Fibroblast of peridontal ligament (primary cell): Measurements from ENCODE around the gene TSPAN4.

Experiments used
- DNase-seq: peaks from one replicate; pipeline ENCODE4 v3.0.0-alpha.2; 2010; ENCODE audit errors: extremely low read depth

Gene TSPAN4

DNA sequence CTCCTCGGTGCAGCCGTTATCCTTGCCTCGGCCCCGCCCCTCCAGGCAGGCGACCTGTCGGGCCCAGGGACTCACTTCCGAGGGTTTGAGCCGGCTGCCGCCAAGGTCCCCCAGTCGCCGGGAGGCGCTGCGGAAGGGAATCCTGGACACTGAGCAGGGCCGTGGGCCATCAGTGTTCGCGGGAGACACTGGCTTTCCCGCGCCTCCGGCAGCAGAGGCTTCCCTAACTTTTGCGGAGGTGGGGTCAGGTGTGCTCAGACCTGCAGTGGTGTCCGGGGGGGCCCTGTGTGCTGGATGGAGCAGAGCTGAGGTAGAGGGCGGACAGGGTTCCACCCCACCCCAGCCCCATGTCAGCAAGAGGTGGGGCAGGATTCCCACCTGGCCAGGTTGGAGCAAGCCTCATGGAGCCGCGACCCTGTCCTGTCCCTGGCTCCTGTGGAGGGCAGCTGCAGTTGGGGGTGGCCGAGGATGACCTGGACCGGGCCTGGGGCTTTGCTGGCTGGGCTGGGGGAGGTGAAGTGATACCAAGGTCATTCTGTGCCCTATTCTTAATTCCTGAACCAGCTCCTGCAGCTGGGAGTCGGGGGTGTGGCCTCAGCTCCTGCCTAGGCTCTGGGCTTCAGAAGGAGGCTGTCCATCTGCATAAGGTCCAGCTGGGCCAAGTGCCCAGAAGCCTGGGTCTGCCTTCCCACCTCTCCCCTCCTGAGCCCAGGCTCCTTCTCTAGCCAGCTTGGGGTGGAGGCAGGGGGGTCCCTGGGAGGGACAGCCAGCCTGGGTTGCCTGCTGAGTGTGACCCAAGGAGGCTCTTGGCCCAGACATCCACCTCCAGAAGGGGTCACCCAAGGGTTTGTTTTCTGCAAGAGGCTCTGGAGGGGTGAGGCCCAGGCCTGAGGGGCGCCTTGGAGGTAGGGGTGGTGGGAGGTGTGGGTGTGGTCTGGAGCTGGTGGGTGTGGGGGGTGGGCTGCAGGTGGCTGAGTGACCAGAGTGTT is 8.4 kb downstream of the TSPAN4 start:
- DNase-seq: no peak

DNA sequence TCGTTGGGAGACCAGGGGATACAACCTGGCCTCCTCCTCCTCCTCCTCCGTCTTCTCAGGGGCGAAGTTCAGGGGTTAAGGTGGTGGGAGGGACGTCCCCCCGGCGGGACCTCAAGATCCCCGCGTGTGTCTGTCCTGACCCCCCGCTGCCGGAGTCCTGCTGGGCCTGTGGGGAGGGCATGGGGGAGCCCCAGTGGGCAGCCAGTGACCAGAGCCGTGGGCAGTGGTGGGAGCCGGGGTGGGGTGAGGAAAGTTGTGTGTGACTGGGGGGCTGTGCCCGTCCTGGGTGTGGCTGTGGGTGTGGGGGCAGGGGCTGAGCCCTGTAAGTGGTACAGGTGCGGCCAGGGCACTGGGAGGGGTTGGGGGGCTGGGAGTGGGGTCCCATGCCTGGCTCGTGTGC is 10.1 kb downstream of the TSPAN4 start:
- no peak for DNase-seq

DNA sequence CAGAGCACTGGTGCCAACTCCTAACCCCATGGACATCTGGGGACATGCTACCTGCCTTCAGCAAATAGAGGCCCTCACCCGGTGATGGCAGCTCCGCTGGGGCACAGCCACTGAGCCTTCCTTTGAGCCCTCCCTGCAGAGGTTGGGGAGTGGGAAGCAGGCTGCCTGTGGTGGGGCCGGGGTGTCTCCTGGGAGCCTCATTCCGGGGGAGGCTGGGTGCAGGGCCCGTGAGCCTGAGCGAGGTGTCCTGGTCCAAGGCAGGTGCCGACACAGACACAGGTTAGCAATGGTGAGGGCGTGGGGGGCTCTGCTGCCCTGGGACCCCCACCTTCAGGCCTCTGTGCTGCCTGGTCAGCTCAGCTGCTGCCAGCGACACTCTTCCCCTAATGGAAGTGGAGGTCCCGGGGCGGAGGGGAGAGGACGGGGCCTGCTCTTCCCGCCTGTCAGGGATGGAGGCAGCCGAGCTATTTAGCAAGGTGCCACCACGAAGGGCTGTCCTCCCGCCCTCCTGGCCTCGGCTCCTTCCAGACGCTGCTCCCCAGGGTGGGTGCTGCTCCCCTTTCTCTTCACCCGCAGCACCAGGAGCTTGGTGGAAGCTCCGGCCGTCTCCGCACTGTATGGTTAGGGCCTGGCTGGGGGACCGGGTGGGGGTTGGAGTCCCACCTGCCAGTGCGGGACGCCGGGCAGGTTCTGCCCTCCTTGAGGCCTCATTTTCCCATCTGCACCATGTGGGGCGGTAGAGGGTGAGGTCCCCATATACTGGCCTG is 11.2 kb downstream of the TSPAN4 start:
- DNase-seq: no peak

DNA sequence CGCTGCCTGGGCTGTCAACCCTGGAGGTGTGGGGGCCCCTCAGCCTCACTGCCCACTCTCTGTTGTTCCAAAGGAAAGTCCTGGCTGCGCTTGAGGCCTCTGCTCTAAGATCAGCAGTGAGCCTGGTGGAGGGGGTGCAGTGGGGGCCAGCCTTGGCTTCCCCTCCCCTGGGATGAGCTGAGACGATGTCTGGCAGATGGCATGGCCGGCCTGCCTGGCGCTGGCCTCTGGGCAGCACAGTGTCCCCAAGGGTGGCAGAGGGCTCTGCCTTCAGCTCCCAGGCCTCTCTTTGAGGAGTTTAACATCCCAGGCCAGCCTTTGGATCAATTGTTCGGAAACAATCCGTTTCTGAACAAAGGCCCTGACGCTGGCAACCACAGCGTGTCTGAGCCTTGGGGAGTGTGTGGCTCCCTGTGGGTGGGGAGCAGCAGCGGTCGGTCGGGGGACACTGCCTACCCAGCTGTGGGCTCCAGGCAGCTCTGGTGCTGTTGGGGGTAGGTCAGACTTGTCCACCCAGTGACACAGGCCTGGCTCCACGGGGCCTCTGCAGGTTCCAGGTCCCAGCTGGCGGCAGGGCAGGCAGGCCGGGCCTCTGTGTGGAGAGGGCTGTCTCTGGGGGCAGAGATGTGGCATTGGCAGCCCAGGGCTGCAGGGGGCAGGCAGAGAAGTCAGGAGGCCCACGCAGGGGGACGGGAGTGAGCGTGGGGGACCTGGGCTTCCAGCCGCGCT is 12.1 kb downstream of the TSPAN4 start:
- DNase-seq: no peak

DNA sequence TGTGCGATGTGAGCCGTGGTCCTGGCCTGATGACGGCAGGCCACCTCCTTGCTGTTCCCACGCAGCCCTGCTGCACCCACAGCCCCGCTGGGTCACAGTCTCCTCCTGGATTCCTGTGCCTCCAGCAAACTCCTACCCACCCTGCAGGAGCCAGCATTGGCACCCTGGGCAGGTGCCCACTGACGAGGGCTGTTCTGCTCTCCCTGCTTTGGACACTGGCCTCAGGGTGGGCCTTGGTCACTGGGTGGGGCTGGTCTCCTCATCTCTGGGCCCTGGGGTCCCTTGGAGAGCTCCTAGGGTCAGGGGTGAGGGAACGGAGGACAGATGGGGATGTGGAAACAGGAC is 12.7 kb downstream of the TSPAN4 start:
- no peak for DNase-seq

DNA sequence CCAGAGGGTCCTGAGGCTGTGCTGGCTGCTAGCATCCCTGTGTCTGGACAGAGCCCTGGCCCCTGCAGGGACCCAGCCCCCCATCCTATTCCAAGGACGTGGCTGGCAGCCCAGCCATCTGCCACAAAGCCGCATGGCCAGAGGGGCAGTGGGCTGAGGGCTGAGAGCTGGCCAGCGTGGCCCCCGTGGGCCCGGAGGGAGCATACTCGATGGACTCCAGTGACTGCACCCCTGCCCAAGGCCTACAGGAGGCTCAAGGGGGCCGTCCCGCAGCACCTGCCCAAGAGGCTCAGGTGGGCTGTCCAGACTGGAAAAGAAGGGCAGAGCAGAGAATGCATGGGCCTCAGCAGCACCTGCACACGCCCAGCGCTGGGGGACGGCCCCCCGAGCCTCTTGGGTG is 13.1 kb downstream of the TSPAN4 start:
- no peak for DNase-seq

DNA sequence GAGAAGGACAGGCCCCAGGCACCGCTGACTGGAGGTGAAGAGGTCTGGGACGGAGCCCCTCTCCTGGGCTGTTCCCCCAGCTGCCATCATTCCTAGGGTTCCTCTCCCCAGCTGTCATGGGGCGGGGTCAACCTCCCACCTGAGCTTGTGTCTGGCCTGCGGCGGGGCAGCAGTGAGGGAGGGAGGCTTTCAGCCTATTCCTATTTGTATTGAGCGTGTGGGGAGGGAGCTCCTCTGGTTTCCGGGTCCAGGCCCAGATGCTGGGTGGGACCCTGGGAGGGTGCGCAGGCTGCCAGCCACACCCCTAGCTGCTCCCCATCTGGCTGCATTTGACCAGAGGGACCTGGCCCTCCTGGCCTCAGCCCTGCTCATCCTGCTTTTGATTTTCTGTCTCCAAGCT is 13.7 kb downstream of the TSPAN4 start:
- no peak for DNase-seq

DNA sequence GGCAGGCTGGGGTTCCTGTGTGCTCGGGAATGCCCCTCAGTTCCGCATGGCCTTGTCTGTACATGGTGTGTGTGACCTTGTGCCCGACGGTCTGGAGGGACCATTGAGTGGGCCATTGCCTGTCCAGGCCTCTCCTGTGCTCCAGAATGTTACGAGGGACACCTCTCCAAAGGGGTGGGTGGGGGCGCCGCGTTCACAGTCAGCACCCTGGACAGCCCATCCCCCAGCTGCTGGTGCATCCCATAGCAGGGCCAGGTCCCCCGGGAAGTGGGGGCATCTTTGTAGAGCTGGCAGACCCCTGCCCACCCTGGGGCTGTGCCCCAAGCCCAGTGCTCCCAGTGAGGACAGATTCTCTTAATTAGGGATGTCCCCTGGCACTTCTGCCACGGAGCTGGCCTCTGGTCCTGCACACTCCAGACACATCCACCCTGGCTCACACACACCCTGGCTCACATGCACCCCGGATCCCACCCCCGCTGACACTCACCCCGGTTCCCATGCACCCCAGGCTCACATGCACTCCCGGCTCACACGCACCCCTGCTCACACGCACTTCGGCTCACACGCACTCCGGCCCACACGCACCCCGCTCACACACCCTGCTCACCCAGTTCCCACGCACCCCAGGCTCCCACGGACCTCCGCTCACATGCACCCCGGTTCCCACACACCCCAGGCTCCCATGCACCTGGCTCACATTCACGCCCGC is 15.6 kb downstream of the TSPAN4 start:
- no peak for DNase-seq

DNA sequence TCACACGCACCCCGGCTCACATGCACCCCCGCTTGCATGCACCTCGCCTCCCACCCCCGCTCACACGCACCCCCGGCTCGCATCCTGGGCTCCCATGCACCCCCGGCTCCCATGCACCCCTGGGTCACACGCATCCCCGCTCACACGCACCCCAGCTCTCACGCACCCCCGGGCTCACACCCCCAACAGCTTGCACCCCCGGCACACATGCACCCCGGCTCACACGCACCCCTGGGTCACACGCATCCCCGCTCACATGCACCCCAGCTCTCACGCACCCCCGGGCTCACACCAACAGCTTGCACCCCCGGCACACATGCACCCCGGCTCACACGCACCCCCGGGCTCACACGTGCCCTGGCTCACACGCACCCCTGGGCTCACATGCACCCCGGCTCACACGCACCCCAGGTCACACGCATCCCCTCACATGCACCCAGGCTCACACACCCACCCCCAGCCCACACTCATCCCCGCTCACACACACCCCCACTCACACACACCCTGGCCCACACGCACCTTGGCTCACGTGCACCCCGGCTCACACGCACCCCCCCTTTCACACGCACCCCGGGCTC is 16.2 kb downstream of the TSPAN4 start:
- no peak for DNase-seq

DNA sequence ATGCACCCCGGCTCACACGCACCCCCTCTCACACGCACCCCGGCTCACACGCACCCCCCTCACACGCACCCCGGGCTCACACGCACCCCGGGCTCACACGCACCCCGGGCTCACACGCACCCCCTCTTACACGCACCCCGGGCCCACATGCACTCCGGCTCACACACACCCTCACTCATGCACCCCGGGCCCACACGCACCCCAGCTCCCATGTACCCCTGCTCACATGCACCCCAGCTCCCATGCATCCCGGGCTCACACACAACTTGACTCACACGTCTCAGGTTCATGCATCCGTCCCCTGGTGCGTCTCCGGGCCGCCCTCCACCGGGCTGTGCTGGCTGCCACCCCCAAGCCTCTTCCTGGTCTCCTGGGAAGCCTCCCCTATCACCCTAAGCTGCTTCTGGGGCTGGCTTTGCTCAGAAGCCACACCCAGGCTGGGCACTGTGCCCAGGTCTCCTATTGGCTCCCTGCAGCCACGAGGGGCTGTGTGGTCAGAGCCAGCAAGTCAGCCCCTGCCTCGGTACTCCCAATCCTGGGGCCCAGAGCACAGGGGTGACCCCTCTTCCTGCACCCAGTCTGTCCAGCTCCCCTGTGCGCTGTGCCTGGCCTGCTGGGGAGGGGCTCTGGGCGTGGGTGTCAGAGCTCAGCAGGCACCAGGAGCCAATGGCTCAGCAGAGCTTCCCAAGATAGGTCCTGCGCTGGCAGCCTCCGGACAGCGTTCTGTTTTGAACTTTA is 16.9 kb downstream of the TSPAN4 start:
- peak; percentile 79 for DNase-seq

DNA sequence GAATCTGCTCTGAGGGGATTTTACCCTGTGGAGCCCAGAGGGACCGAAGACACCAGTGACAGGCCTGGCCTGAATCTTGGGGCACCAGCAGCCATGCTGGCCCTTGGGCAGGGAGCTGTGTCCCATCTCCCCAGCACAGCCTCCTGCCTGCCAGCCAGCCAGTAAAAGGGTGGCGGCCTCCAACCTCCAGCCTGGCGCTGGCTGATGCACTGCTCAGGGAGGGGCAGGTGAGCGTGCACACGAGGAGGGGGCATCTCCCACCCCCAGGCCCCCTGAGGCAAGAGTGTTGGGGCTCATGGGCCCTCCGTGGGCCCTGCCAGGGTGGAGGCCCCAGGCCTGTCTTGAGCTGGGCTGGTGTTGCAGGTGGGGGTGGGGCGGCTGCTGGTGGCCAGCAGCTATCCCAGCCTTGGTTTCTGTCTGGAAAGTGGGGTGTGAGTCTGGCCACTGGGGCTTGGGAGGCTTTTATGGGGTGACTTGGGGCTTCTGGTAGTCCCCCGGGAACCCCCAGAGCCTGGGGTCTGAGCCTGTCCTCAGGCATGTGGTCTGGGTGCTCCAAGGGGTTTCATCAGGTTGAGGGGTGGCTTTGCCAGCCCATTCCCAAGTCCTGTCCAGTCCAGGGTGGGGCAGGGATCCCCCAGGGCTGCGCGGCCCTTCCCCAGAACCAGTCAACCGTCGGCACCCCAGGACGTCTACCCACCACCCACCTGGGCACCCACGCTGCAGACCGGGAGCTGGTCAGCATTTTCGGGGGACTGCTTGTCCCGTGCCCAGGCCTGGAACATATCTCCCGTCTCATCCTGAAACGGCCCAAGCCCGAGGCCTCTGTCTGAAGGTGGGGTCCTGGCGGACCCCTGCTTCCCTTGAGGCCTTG is 17.8 kb downstream of the TSPAN4 start:
- DNase-seq: no peak

DNA sequence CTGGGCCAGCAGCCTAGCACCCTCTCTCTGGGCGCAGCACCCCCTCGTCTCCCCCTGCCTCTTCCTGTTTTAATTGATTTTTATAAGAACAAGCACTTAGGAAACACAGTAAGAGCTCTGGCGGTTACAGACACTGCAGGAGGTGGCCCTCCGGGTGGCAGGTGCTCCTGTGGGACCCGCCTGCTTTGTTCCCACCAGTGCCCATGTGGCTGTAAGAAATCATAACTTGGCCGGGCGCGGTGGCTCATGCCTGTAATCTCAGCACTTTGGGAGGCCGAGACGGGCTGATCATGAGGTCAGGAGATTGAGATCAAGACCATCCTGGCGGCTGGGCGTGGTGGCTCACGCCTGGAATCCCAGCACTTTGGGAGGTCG is 18.4 kb downstream of the TSPAN4 start:
- no peak for DNase-seq

DNA sequence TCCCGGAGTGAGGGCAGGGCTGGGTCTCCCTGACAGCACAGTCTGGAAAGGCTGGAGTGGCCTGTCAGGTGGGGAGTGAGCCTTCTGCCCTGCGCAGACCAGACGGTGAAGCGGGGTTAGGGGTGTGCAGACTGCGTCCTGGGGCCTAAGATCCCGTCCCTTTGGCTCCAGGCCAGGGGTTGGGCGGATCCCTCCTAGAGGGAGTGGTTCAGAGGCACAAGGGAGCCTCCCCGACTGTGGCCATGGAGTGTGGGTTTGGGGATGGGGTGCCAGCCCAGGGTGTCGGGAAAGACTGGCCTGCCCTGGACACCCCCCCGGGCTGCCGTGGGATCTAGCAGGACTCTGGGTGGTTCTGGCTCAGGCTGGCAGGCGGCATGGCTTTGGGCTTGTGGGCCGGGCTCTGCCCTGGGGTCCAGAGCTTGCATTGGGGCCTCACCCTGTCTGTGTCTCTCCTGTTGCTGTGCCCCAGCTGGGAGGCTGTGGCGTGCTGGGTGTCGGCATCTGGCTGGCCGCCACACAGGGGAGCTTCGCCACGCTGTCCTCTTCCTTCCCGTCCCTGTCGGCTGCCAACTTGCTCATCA is 19.5 kb downstream of the TSPAN4 start:
- no peak for DNase-seq

DNA sequence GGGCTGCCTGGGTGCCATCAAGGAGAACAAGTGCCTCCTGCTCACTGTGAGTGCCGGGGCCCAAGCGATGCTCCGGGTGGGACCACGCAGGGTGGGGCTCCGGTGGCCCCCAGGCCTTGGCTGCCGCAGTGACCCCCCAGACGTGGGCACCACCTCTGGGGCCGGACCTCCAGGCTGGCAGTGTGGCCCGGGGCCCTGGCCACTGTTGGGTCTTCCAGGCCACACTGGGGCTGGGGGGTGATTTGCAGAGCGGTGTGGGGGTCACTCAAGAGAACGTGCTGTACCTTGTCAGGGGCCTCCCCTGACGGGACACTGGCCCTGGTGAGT is 20.0 kb downstream of the TSPAN4 start:
- DNase-seq: no peak

DNA sequence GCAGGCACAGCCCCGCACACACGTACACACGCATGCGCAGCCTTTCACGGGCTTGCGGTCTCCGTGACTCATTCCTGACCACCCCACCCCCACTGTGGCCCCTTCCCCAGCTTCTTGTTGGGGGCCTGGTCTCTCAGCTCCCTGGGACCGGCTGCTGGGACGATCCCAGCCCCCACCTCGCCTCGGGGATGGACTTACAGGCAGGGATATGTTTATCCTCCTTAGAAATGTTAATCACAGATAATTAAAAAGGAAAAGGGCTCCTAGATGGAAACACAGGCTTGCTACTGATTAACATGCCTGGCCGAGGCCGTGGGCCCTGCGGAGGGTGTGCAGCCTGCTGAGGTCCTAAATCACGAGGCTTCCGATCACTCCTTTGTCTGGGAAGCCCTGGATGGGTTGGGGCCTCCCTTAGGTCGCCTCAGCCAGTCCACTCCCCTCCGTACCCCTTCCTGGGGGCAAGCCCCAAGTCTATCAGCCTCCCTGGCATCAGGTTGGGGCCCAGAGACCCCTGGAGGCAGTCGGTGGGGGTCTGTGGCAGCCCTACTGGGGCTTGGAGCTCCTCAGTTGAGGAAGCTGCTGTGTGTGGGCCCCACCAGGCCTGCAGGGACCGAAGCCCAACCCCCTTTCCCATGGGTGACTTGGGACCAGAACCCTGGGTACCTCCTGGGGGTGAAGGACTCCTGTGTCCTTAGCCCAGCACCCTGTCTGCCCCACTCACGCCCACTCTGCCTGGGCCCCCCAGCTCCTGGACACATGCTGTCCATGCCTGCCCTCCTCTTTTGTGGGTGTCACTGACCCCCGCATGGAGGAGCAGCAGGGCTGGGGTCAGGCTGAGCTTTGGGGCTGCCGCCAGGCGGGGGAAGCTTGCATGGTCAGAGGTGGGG is 20.6 kb downstream of the TSPAN4 start:
- DNase-seq: no peak

DNA sequence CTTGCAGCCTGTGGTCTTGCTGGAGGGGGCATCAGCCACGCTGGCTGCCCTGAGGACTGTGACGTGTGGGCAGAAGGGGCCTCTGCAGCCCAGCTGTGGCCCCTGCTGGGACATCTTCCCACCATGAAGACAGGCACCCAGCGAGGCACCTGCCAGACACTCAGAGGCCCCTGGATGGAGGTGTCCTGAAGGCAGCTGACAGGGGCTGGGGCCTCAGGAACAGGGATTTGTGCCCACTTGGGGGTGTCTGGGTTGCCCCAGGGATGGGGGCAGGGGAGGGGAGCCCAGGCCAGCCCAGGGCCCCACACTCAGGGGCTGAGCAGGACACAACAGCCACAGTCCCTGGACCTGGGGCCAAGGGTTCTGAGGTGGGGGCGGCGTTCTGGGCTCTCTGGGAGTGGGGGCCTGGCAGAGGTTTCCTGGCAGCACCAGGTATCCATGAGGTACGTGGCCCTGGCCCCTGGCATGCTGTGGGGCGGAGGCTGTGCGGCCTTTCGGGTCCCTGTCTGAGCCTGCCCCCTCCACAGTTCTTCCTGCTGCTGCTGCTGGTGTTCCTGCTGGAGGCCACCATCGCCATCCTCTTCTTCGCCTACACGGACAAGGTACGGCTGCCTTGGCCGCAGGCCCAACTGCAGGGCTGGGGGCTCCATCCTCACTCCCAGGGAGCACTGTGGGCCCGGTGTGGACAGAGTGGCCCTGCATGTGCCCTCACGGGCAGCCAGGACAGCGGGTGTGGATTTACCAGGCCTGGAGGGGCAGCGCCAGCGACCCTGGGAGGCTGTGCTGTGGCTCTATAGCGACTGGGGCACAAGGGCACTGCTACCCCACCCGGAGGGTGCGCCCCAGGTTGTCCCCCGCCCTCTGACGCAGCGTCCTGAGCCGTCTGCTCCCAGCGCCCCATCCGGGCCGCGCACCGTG is 21.5 kb downstream of the TSPAN4 start:
- DNase-seq: no peak

DNA sequence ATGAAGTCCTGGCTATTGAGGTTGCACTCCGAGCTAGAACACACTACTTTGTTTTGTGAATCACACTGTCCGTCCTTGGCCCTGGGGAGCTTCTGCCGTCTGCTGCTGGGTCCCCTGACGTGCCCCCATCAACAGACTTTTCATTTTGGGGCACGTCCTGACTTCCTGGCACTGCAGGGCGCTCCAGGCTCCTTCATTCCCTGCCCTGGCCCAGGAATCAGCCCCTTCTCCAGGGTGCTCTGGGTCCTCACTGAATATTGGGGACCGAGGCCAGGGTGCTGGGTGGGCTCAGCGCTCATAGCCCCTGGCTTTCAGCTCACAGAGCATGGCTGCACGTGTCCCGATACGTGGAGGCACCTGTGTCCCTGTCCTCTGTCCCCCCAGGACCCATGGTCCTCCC is 22.2 kb downstream of the TSPAN4 start:
- DNase-seq: no peak
